Kidney epithelial cell (primary cell): ENCODE measurements around the gene ADH4. TPM values are rescaled to one million over a fixed set of nuclear protein-coding genes. Genes with fewer than 3 reads are reported as not detected.

Source experiments
- DNase-seq: peaks from one replicate; pipeline ENCODE4 v3.0.0-alpha.2; 2010; ENCODE audit warnings: low read depth
- H3K27me3 ChIP-seq: 2 replicates; pipeline ENCODE4 v1.6.0; 2011; ENCODE audit warnings: low read length; ENCODE audit not compliant: control insufficient read depth, insufficient read depth
- H3K36me3 ChIP-seq: 2 replicates; pipeline ENCODE4 v1.5.1; 2011; ENCODE audit warnings: low read length; ENCODE audit not compliant: control insufficient read depth, insufficient read depth
- H3K4me3 ChIP-seq: 2 replicates; pipeline ENCODE4 v1.5.1; 2011; ENCODE audit warnings: low read depth, mild to moderate bottlenecking, control low read depth, low read length
- total RNA-seq: library from RNA; depleted of rRNA; stranded (reverse); fragments of >200 nt; gene quantifications from 2 replicates; pipeline ENCODE4 v1.2.3, GENCODE V29; 2015
- TF ChIP-seq, protein P1 (sequence below): IDR thresholded peaks from 2 replicates; pipeline ENCODE4 v1.5.1; 2011; ENCODE audit warnings: mild to moderate bottlenecking, moderate library complexity, low read length, control low read depth, inconsistent platforms; ENCODE audit not compliant: insufficient read depth, poor library complexity, severe bottlenecking

Gene ADH4
- total RNA-seq, 1 donor from 2014 or later, result not detected

DNA sequence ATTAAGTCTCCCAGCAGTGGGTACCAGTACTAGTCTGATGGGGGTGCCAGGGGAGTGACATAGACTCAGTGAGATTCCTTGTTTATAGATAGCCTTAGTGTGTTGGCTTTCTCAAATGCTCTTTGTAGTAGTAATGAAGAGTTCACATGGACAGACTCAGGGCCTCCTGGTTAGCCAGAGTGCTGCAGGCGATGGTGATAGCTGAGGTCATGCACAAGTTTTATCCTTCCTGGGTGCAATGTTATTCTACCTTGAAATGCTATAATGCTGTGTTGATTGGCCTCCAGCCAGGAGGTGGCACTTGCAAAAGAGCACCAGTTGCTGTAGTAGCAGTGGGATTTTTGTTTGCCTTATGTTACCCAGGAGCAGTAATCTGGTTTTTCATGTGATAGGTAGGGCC, 35.5 kb upstream of the ADH4 start:
- Histone ChIP-seq H3K36me3 (no peaks in the 10 kb centered on the region), H3K27me3 (no peaks in the 10 kb centered on the region), H3K4me3 (no peak overlapping the region)
- DNase-seq, result no peak
- TF ChIP-seq, protein P1, sequence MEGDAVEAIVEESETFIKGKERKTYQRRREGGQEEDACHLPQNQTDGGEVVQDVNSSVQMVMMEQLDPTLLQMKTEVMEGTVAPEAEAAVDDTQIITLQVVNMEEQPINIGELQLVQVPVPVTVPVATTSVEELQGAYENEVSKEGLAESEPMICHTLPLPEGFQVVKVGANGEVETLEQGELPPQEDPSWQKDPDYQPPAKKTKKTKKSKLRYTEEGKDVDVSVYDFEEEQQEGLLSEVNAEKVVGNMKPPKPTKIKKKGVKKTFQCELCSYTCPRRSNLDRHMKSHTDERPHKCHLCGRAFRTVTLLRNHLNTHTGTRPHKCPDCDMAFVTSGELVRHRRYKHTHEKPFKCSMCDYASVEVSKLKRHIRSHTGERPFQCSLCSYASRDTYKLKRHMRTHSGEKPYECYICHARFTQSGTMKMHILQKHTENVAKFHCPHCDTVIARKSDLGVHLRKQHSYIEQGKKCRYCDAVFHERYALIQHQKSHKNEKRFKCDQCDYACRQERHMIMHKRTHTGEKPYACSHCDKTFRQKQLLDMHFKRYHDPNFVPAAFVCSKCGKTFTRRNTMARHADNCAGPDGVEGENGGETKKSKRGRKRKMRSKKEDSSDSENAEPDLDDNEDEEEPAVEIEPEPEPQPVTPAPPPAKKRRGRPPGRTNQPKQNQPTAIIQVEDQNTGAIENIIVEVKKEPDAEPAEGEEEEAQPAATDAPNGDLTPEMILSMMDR, result no peak

DNA sequence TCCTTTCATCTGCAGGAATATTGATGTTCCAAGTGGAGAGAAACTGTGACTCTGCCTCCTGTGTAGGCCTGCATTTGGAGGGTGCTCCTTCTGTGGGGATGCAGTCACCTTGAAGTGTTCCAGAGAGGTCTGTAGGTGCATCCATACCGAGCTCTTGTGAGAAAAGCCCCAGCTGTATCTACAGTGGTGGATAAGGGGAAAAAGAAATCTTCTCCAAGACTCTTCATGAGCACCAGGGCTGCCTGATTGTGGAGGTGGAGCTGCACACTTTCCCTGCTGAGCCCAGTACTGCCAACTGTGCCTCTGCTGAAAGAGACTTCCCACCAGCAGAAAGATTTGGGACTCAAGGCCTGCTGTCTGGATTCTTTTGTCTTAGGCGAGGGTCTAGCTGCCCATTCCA, 35.1 kb upstream of the ADH4 start:
- Histone ChIP-seq H3K36me3 (no peaks in the 10 kb centered on the region), H3K4me3 (no peak overlapping the region), H3K27me3 (no peaks in the 10 kb centered on the region)
- DNase-seq, result no peak
- TF ChIP-seq, protein P1, result no peak

DNA sequence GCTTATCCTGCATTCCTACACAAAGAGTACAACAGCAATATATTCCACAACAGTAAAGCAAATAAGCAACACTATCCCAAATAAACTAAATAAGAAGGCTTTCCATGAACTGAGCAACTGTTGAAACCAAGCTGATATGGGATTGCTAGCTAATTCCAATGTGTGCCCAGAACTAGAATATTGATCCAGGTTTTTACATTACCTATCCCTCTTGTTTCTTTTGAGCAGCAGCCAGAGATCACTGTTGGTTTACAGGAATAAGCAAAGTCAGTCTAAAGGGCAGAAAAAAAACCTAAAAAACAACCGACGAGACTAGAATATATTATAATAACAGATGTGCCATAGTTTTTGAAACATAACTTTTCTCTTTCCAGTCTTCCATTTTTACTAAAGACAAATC, 22.4 kb upstream of the ADH4 start:
- Histone ChIP-seq H3K27me3 (no peaks in the 10 kb centered on the region), H3K4me3 (no peak overlapping the region), H3K36me3 (no peaks in the 10 kb centered on the region)
- TF ChIP-seq, protein P1, result no peak
- no peak for DNase-seq

DNA sequence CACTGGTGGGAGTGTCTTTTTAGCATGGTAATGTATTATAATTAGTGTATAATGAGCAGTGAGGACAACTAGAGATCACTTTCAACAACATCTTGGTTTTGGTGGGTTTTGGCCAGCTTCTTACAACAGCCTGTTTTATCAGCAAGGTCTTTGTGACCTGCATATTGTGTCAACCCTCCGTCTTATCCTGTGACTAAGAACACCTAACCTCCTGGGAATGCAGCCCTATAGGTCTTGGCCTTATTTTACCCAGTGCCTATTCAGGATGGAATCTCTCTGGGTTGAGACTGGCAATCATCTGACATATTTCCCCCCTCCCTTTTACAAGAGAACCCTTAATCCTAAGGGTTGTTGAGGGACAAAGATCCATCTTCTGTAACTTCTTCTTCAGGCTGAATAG, 21.9 kb upstream of the ADH4 start:
- Histone ChIP-seq H3K27me3 (no peaks in the 10 kb centered on the region), H3K36me3 (no peaks in the 10 kb centered on the region), H3K4me3 (no peak overlapping the region)
- DNase-seq, result no peak
- TF ChIP-seq, protein P1, result no peak

DNA sequence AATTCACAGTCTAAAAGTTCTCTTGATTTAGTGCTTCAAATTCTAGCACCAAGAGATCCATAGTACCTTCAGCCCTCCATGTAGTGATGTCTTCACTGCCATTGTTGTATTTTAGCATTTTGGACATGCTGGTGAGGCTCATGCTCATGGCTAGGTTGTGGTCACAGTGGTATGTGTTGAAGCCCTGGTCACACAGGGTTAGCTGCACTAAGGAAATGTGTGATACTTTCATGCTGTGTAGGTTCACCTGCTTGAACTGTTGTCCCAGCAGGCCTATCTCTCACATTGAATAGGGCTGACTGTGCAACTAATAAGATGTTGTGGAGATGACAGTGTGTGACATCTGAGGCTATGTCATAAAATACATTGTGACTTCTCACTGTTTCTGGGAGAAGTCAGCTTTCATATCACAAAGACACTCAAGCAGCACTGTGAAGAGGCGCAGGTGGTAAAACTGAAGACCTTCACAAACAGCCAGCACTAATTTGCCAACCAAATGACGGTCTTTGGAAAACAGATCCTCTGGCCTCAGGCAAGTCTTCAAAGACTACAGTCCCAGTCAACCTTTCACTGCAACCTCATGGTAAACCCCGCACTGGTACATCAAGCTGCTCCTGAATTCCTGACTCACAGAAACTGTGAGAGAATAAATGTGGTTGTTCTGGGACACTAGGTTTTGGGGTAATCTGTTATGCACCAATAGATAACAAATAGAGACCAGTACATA, 17.4 kb upstream of the ADH4 start:
- H3K36me3 ChIP-seq, result no peaks in the 10 kb centered on the region
- H3K4me3 ChIP-seq, result no peak overlapping the region
- TF ChIP-seq, protein P1, result no peak
- no peaks in the 10 kb centered on the region for H3K27me3 ChIP-seq
- no peak for DNase-seq

DNA sequence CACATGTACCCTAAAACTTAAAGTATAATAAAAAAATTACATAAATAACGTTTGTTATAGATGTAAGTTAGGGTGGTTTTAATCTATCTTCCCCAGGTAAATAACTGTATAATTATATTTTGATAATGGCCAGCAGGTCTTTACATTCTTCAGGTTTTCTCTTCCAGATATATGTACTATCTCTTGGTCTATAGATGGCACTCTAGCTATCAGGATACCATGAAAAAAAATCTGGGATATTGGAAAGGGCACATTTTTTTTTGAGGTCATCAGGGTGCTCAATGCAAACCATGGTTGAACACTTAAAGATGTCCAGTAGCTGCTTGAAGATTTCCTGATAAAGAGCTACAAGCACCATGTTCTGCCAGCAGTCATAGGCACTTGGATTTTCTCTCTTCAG, 15.6 kb upstream of the ADH4 start:
- TF ChIP-seq, protein P1, result no peak
- Histone ChIP-seq H3K27me3 (no peaks in the 10 kb centered on the region), H3K36me3 (no peaks in the 10 kb centered on the region), H3K4me3 (no peak overlapping the region)
- DNase-seq, result no peak
